Neutrophil (primary cell): ENCODE results near the gene ANTXR2.

ENCODE experiments used
- H3K27ac ChIP-seq: fragments of 200-600 bp; sonication (generic); 2 replicates; pipeline ENCODE4 v1.5.1; 2016; ENCODE audit warnings: mild to moderate bottlenecking, moderate library complexity
- H3K27me3 ChIP-seq: fragments of 200-600 bp; sonication (generic); 2 replicates; pipeline ENCODE4 v1.6.0; 2016; ENCODE audit warnings: mild to moderate bottlenecking
- H3K36me3 ChIP-seq: fragments of 200-600 bp; sonication (generic); 2 replicates; pipeline ENCODE4 v1.5.1; 2017
- H3K4me1 ChIP-seq, 2 experiments: fragments of 200-600 bp in 1 of 2; sonication (generic) in 1 of 2; 1 replicate in 1 of 2; 2 replicates in 1 of 2; pipeline versions ENCODE4 v1.5.1 to v1.6.1; 2013 to 2016; ENCODE audit warnings: low read depth in 1 of 2, low read length in 1 of 2, mild to moderate bottlenecking in 1 of 2, moderate library complexity in 1 of 2; ENCODE audit not compliant: control insufficient read depth in 1 of 2, insufficient read depth in 1 of 2
- H3K4me3 ChIP-seq, 2 experiments: fragments of 200-600 bp in 1 of 2; sonication (generic) in 1 of 2; 1 replicate in 1 of 2; 2 replicates in 1 of 2; pipeline ENCODE4 v1.5.1; 2013 to 2016; ENCODE audit warnings: low read depth in 1 of 2, low read length in 1 of 2, mild to moderate bottlenecking in 1 of 2, moderate library complexity in 1 of 2
- H3K9me3 ChIP-seq: fragments of 200-600 bp; sonication (generic); 2 replicates; pipeline ENCODE4 v1.5.1; 2016
- TF ChIP-seq, protein P1 (sequence below): fragments of 200-600 bp; sonication (generic); IDR thresholded peaks from 2 replicates; pipeline ENCODE4 v1.5.1; 2016; ENCODE audit warnings: antibody characterized with exemption

Gene ANTXR2

DNA sequence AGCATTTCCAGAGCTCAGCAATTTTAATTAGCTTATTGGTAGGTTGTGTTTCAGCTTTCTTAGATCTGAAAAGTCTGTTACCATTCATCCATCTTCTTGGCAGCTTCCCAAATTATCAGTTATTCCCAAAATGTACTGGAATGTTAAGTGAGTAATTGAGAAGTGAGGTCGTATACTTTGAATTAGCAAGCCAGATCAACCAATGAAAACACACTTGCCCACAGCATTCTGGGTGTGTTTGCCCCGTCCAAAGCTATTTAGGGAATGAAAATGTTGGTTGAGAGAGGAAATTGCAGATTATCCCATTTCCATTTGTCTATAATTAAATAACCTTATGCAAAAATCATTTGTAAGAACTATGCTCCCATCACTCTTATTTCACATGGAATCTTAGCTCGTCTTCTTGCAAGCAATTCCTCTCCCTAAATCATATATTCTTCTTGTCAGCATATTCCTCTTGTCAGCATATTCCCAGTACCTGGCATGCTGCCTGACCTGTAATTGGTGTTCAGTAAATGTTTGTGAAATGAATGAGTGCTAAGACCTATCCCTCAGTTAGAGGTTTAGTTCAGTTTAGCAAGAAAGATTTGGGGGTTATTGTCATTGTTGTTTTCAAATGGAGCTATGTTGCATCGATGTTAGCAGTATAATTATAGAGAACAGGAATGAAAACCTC, 23.3 kb upstream of the ANTXR2 start:
- H3K36me3 ChIP-seq, result no peaks in the 10 kb centered on the region

DNA sequence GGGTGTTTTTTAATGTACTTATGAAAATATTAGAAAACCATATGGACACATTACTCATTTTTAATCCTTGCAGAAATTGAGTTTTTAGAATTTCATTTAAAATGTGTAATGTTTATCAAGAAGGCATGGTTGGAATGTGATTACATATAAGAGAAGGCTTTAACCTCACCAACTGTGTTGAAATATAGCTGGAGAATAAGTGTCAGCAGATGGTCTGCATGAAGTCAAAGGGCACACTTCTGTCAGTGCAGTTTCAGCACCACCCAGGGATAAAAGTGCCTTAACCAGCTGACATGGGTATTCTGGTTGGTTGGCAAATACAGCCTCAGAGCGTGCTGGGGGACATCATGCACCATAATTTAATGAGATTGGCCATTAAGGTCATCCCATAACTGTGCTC, 21.2 kb upstream of the ANTXR2 start:
- TF ChIP-seq, protein P1, sequence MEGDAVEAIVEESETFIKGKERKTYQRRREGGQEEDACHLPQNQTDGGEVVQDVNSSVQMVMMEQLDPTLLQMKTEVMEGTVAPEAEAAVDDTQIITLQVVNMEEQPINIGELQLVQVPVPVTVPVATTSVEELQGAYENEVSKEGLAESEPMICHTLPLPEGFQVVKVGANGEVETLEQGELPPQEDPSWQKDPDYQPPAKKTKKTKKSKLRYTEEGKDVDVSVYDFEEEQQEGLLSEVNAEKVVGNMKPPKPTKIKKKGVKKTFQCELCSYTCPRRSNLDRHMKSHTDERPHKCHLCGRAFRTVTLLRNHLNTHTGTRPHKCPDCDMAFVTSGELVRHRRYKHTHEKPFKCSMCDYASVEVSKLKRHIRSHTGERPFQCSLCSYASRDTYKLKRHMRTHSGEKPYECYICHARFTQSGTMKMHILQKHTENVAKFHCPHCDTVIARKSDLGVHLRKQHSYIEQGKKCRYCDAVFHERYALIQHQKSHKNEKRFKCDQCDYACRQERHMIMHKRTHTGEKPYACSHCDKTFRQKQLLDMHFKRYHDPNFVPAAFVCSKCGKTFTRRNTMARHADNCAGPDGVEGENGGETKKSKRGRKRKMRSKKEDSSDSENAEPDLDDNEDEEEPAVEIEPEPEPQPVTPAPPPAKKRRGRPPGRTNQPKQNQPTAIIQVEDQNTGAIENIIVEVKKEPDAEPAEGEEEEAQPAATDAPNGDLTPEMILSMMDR, result no peak
- Histone ChIP-seq H3K9me3 (no peaks in the 10 kb centered on the region), H3K27ac (no peak overlapping the region), H3K36me3 (no peaks in the 10 kb centered on the region), H3K4me1 (peaks cover 6% of the 10 kb centered on the region in 2 experiments), H3K4me3 (no peak overlapping the region), H3K27me3 (no peaks in the 10 kb centered on the region)

More for the DNA sequence above, 23.3 kb upstream of the ANTXR2 start:
- peaks cover 22% of the 10 kb centered on the region in 2 experiments for H3K4me1 ChIP-seq
- H3K27ac ChIP-seq, result no peak overlapping the region
- H3K9me3 ChIP-seq, result no peaks in the 10 kb centered on the region
- no peaks in the 10 kb centered on the region for H3K27me3 ChIP-seq
- H3K4me3 ChIP-seq, result no peak overlapping the region
- TF ChIP-seq, protein P1, result no peak

DNA sequence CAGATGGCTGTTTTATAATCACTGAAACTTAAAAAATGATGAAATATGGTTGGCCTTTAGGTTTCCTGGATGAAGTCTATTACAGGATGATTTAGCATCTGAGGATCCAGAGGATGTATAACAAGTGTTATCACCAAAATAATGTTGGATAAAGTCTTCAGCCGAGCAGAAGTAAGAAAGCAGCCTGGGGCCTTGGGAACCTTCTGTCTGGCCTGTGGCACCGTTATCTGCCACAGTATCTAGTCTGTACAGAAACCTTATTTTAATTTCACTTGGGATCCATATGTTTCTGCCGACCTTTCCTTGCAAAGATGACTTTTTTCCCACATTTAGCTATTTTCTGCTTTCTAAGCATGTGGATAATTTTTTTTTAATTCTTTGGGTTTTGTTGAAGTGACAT, 20.5 kb upstream of the ANTXR2 start:
- Histone ChIP-seq H3K4me1 (no peaks in the 10 kb centered on the region), H3K27ac (no peak overlapping the region), H3K36me3 (no peaks in the 10 kb centered on the region), H3K4me3 (no peak overlapping the region), H3K9me3 (no peaks in the 10 kb centered on the region), H3K27me3 (no peaks in the 10 kb centered on the region)
- TF ChIP-seq, protein P1, result no peak

DNA sequence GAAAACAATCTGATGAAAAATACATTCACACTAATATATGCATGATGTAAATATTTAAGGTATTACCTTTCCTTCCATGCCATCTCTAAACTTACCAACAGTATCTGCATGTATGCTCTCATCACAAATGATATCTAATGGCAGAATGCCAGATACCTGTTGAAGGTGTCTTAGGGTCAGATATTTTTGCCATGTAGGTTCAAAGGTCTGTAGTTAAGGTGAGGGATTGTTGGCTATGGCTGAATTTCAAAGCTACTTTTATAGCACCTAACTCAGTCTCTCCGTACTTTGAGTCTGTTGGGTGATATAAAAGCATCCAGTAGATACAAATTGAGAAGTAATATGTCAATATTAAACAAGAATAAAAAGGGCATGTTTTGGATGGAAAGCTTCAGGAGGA, 19.8 kb upstream of the ANTXR2 start:
- Histone ChIP-seq H3K4me1 (no peaks in the 10 kb centered on the region), H3K27me3 (no peaks in the 10 kb centered on the region), H3K9me3 (no peaks in the 10 kb centered on the region), H3K27ac (no peak overlapping the region), H3K36me3 (no peaks in the 10 kb centered on the region), H3K4me3 (no peak overlapping the region)
- TF ChIP-seq, protein P1, result no peak

DNA sequence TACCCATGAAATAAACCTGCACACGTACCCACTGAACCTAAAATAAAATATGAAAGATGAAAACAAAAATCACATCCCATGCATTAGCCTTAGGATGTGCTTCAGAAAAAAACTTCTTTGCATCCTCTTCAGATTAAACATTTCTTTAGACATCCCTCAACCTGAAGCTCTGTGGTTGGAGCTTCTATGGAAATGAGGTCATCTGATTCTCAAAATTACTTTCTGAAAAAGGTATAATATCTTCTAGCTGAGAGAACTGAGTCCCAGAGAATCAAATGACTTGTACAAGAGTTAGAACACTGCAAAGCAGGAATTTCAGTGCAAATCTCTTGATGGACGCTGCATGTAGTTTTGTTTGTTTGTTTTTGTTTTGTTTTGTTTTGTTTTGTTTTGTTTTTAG, 19.1 kb upstream of the ANTXR2 start:
- Histone ChIP-seq H3K36me3 (no peaks in the 10 kb centered on the region), H3K4me1 (no peaks in the 10 kb centered on the region)
- TF ChIP-seq, protein P1, result no peak

More for the DNA sequence above, 19.1 kb upstream of the ANTXR2 start:
- no peak overlapping the region for H3K4me3 ChIP-seq
- H3K27me3 ChIP-seq, result no peaks in the 10 kb centered on the region
- H3K27ac ChIP-seq, result no peak overlapping the region
- H3K9me3 ChIP-seq, result no peaks in the 10 kb centered on the region
